HG03558 (cell line): ENCODE measurements around the gene MED22.
"Not testable (repeated sequence)": the region's sequence is repeated elsewhere in the genome, so short reads cannot be mapped to it uniquely, and the experiment has no call there.

ENCODE experiments used
- ATAC-seq: cut with Tn5 transposase; IDR thresholded peaks from one replicate; pipeline ENCODE4 v1.9.1; 2021; ENCODE audit warnings: moderate number of reproducible peaks; ENCODE audit not compliant: unreplicated experiment; ENCODE audit errors: extremely low read depth

Gene MED22

DNA sequence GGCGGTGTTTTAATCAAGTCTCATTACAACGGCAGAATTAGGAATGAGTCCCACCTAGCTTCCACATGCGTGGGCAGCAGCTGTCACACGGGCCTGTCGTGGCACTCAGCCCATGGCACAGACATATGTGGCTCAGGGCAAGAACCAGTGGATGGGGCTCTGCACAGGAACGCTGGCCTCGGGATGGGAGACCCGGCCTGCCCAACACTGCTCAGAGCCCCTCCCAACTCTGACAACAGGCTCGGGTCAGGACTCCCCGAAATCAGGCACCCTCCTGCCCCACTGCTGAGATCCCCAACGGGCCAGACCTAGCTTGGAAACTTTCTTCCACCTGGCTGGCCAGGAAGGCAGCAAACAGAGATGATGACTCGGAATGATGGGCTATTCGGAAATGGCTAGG is 7.0 kb downstream of the MED22 start:
- ATAC-seq, result no peak

DNA sequence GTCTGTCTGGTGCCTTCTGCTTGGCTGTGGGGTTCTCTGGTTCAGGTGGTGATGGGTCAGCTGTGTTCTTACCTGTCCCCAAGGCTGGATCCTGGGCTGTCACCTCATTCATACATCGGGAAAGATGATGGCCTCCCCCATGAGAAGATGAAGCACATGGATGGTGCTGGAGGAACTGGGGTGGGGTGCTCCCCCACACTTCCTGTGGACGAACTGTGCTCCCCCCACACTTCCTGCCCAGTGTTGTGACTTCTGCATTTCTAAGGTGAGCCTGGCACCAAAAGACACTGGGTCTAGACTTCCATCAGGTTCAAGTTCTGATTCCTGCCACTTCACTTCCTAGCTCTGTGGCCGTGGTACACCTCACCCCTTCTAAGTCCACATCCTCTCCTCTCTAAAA is 7.7 kb downstream of the MED22 start:
- no peak for ATAC-seq

DNA sequence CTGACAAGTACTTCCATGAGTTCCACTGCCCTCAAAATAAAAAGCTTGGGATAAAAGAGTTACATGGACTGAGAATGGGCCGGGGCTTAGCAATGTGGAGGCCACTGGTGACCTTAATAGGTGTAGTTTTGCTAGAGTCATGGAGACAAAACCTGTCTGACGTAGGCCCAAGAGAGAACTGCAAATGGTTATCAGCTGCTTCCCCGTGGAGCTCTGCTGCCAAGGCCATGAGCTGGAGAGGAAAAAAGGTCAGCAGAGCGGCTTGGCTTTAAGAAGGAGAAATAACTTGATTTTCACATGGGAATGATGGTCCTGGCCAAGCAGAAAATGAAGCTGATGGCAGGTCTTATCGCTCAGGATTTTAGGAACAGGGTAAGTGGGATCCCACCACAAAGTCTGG is 8.3 kb downstream of the MED22 start:
- ATAC-seq, result no peak

DNA sequence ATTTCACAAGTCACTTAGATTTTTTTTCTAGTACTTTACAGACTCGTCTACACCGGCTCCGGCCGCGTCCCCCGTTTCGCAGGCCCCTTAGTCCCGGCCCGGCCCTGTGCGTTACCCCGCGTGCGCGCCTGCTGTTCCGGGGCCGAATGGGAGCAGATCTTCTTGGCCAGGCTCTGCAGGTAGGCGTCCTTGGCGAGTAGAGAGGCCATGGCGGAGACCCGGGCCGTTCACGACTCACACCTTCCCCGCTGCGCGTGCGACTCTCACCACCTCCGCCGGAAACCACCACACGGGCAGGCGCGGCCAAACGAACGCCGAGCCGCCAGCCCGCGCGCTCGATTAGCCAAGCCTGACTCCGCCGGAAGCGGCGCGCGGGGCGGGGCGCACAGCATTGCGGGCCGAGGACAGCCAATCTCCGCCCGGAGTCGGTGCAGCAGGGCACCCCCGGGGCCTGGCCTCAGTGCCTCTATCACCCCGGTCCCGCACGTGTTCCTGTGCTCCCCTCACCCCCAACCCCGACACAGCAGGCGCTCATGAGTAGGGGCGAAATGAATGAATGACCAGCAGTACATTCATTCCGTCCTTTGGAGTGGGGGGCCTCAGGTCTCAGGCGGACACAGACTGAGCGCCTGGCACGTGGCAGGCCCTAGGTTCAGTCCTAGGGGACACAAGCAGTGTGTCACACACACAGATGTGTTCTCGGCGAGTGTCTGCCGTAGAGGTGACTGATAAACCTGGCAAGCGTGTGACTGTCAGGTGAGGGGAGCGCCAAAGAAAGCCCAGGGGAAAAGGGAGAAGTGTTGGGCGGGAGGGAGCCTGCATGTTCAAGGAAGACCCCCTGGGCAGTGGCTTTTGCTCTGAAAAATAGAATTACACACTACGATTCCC is 11.8 kb downstream of the MED22 start, which contains the start of gene SURF6:
Gene SURF6, minus strand, starts transcription at position 265 of the 888 bp plus-strand sequence. Its CDS starts 56 bp downstream, at position 209.
- peak; percentile 69 for ATAC-seq

DNA sequence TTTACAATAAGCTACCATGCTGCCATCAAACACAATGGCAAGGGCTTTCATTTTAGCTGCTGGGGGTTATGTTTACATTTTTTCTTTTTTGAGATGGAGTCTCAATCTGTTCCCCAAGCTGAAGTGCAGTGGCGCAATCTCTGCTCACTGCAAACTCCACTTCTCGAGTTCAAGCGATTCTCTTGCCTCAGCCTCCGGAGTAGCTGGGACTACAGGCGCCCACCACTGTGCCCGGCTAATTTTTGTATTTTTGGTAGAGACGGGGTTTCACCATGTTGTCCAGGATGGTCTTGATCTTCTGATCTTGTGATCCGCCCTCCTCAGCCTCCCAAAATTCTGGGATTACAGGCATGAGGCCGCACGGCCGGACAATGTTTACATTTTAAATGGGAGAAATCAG is 13.0 kb downstream of the MED22 start:
- ATAC-seq, result not testable (repeated sequence)

DNA sequence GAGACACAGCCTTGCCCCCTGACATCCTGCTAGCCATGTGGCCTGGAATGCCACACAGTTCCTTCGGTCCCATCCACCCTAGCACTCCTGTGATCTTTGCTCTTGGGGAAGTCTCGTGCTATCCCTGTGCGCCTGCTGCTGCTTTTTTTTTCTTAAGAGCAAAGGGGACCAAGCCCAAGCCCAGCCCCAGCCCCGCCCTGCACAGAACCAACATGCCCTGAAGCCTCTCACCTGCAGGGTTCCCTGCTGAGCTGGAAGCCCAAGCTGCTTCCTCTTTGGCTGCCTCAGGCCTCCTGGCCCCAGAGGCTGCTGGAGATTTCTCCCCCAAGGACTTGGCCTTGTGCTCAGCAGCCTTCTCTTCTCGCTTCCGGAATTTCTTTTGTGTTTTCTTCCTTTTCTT is 13.8 kb downstream of the MED22 start:
- ATAC-seq, result no peak

DNA sequence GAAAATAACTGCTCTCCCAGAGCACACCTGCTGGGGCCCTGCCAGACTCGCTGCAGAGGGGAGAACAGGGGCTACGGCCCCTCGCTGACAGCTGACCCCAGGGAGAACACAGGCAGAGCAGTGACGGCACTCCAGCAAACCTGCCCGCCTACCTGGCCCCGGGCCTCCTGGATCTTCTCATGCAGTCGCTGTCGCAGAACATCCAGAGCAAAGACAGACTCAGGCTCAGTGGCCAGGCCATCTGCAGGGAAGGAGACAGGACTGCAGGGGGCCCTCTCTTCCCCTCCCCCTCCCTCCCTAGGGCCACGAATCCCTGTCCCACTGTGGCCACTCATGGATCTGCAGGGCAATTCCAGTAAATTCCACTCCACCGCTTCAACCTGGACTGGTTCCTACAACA is 14.4 kb downstream of the MED22 start:
- no peak for ATAC-seq

DNA sequence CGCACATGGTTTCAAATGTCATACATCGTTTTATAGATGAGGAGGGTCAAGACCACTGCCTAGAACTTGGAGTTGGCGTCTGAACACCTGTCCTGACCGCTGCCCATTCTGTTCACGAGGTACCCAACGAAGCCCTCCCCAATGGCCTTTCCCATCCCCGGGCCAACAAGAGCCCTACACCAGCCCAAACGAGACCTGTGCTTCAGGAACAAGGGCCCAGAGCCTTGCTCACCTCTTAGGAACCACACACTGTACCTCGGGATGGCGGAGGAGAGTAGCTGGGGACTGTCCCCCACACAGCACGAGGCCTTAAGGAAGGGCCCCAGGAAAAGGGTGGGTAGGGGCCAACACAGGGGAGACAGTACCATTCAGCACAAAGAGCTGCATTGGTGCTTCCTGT is 14.9 kb downstream of the MED22 start:
- no peak for ATAC-seq

DNA sequence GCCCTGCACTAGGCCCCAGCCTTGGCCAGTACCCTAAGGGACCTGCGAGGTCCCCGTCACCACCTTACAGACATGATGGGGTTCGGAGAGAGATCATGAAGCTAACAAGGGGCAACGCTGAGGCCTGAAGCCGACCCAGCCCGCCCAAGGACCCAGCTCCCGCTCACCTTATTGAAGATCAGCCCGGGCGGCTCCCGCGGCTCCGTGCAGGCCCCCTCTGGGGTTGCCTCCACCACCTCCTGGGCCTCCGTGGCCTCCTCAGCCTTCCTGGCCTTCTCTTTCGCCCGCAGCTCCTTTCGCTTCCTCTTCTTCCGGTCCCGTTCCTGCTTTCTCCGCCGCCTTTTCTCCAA is 15.6 kb downstream of the MED22 start:
- ATAC-seq, result no peak

DNA sequence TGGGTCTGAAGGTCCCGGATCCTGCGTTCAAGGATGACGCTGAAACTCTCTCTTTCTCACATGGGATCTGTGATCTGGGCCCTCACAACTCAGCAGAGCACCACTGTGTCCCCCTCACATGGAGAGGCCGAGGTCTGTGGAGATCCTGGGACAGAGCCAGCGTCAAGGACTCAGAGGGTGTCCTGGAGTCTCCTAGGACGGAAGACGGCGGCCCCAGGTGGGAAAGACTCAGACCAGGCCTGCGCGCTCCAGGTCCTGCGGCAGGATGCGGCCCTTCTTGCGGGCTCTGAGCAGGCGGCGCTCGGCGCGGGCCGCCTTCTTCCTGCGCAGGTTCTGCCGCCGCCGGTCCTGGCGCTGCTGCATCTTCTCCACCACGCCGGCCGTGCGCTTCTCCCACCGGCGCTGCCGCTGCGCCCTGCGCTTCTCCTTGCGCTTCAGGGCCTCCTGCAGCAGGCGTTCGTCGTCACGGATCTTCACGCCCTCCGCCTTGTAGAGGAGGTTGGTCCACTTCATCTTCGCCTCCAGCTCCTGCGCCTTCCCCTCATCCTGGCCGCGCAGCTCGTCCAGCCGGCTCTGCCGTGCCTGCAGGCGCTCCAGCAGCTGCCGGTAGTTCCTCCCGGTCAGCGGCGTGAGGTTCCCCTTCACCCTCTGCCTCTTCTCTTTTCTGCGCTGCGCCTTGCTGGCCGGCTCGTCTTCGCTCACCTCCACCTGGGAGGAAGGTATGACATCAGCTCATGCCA is 16.1 kb downstream of the MED22 start:
- ATAC-seq, result no peak

DNA sequence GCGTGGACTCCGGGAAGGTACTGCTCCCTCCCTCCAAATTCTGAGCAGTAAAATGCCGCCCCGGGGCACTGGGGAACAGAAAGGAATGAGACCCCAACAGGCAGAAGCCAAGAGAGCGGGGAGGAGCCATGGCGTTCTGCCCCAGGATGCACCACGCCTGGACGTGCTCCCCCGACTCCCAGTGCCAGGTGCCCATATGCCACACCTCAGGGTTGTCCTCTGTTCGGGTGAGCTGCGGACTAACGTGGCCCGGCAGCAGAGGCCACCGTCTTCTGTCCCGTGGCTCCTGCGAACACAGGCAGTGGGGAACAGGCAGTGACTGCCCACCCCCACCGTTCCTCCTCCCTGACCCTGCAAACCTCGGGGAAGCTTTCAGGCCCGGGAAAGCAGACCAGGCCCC is 16.7 kb downstream of the MED22 start:
- ATAC-seq, result no peak

DNA sequence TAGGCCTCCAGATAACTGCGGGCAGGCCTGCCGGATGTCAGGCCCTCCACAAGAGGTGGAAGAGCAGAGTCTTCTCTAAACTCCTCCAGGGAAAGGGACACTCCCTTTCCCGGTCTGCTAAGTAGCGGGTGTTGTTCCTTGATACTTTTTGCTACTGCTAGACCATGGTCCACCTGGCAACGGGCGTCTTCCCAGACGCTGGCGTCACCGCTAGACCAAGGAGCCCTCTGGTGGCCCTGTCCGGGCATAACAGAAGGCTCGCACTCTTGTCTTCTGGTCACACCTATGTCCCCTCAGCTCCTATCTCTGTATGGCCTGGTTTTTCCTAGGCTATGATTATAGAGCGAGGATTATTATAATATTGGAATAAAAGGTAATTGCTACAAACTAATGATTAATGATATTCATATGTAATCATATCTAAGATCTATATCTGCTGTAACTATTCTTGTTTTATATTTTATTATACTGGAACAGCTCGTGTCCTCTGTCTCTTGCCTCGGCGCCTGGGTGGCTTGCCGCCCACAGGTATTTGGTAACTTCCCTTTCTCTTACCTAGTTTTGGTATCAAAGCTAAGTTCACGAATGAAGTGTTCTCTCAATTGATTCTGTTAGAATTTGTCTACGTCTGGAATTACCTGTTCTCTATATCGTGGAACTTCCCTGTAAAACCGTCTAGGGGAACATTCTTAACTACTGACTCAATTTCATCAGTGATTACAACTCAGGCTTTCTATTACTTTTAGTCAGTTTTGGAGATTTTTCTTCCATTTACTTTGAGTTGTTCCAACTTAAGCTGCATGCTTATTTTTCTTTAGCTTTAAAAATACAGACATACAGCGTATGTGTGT is 18.4 kb downstream of the MED22 start:
- ATAC-seq, result not testable (repeated sequence)

DNA sequence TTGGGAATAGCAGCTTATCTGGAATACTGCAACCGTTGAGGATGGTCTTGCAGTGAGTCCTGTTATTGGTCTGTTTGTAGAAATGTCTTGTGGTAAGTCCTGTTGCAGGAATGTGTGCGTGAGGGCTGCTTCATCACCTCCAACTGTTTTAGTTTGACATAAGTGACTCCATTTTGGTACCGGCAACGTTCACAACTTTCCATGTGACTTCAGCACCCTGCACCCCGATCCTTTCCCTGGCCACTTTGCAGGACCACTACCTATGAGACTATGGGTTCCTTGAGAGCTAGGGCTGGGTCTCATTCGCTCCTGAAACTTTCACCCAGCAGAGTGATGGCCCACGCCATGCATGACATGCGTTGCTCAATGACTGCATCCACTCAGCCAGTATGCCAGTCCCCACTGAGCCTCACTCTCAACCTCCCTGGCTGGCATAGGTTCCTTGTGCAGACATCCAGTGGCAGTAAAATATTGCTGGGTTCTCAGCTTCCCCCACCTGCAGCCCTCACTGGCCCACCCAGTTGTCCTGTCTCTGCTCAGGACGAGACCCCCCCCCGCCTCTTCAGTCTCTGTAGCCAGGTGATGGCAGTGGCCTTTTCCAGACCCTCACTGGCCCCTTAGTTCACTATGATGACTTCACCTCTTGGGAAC is 20.0 kb downstream of the MED22 start:
- ATAC-seq, result no peak

DNA sequence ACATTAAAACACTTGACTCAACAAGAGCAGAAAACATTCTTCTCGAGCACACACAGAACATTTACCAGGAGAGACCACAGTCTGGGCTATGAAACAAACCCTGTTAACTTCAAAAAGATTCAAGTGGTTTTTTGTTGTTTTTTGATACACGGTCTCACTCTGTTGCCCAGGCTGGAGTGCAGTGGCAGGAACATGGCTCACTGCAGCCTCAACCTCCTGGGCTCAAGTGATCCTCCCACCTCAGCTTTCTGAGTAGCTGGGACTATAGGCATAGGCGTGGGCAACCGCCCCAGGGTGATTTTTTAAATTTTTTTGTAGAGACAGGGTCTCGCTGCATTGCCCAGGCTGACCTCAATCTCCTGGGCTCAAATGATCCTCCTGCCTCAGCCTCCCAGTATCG is 20.9 kb downstream of the MED22 start:
- ATAC-seq, result not testable (repeated sequence)

DNA sequence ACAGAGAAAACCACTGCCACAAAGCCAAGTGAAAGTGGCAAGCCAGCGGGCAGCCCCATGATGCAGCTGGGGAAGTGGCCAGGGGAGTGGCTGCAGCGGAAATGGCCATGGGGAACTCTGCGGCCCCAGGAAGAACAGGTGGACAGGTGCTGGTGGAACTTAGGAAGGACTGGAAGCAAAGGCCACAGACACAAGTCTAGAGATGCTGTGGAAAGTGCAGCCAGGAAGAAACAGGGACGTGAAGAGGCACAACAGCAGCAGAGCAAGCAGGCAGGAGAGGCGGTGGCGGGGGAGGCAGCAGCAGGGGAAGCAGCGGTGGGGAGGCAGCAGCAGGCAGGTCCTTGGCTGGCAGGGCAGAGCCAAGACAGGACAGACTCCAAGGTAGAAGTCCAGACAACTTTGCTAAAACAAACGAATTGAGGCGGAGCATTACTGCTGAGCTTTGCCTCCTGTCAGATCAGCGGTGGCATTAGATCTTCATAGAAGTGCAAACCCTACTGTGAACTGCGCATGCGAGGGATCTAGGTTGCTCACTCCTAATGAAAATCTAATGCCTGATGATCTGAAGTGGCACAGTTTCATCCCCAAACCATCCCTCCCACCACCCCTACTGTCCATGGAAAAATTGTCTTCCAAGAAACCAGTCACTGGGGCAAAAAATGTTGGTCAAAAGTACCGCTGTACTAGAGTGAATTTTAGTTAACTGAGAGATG is 23.8 kb downstream of the MED22 start:
- no peak for ATAC-seq

DNA sequence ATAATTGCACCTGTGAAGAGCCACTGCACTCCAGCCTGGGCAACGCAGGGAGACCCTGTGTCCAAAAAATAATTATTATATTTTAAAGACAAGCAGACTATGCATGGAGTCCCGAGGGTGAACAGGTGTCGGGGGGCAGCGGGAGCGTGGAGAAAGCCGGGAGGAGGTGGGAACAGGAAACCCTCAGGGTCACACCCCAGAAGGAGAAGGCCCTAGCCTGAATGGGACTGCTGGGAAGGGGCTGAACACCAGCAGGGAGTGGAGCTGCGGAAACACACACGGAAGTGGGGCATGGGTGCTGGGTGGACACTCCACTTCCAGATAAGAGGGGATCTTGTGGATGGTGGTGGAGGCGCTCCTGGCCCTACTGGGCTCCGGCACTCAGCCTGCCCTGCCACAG is 24.7 kb downstream of the MED22 start:
- ATAC-seq, result no peak

DNA sequence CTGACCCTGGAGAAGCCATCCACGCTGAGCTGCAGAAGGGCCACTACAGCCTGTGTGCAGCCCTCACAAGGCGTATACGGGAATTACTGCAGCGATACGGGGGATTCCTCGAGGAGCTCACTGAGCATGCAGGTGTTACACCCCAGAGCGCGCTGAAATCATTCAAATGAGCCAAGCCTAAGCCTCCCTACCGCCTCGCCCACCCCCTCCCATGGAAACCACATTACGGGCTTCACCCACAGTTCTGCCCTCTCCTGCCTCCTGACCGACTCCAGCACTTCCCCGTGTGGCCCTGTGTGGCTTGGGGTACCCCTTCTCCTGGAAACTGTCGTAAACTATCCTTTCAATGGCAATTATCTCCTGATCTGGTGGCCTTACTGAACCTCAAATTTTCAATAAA is 25.2 kb downstream of the MED22 start:
- ATAC-seq, result no peak

DNA sequence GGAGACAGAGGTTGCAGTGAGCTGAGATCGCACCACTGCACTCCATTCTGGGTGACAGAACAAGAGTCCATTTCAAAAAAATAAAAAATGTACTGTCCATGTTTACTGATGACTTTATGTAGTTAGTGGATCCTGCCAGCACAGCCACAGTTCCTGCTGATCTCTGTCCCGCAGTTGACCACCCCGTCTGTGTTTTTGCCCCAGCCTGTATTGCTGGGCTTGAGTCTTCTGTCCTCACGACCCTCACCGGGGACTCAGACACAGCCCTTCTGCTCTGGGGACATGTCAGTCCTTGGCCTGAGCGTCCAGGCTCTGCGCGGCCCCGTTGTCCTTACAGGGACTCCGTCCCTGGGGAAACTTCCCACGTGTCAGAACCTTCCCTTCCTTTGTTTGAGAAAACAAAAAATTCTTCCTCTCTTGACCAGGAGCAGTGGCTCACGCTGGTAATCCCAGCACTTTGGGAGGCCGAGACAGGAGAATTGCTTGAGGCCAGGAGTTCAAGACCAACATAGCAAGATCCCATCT is 26.5 kb downstream of the MED22 start:
- no peak for ATAC-seq

DNA sequence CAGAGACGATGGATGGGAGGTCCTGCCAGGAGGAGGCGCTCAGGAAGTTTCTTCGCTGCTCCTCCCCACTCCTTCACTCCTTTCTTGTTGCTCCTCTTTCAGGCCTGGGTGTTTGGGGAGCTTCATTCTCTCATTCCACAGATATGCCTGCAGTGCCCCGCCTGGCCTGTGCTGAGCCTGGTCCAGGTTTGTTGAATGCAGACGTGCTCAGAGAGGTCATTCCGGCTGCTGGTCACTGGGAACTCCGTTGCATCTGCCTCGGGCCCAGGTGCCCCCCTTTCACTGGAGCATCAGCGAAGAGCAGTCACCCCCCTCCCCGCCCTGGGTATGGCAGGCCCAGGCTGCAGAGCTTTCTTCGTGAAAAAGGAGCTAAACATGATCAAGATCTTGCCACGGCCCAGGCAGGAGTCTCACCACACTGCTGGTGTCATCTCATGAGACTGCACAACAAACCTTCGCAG is 27.5 kb downstream of the MED22 start:
- no peak for ATAC-seq
